Suprapubic skin (tissue), 4 donors: ENCODE data around the gene TP53TG3D.
"Not testable (repeated sequence)": the region's sequence is repeated elsewhere in the genome, so short reads cannot be mapped to it uniquely, and the experiment has no call there.

Experiments used
- CTCF ChIP-seq, 2 donors: fragments of 200-600 bp in 1 of 2; fragments of 450-650 bp in 1 of 2; sonication (generic) in 1 of 2; IDR thresholded peaks; one replicate each; pipeline ENCODE4 v1.5.1; 2016 to 2019; ENCODE audit warnings: antibody characterized with exemption in 2 of 2, mild to moderate bottlenecking in 1 of 2, moderate library complexity in 1 of 2
- POLR2A ChIP-seq, 2 donors: fragments of 450-650 bp; IDR thresholded peaks; one replicate each; pipeline ENCODE4 v1.6.1; 2017; ENCODE audit warnings: antibody characterized with exemption in 2 of 2, mild to moderate bottlenecking in 2 of 2, moderate library complexity in 2 of 2
- POLR2AphosphoS5 ChIP-seq, 3 donors: sonication (generic); formaldehyde crosslinking; IDR thresholded peaks; one replicate each; pipeline ENCODE4 v1.6.1; 2017; ENCODE audit warnings: antibody characterized with exemption in 3 of 3

GRCh38 chr16:32302776-32303175, 49.7 kb downstream of the TP53TG3D start:
- not testable (repeated sequence) for TF ChIP-seq CTCF, POLR2A, POLR2AphosphoS5 (IDR thresholded peaks at IDR 0.05)
